ENCODE measurements around the gene ETS1.

ETS1 gene

DNA sequence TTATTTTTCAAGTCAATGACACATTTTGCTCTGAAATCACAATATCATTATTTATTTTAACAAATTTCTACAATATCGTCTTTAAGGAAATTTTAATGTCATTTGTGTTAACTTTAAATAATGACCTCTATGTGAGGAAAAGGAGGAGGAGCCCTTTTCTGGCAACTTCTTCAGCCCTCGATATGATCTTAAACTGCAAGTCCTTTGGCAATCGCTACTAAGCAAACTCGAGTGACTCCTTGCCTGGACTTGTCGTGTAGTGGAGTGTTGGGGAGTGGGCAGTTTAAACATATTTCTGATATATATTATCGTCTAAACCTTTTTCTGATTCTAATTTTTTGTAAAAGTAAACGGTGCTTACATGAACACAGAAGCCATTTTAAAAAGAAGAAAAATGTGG is 16.7 kb downstream of the ETS1 start:
- DNase-seq, result no peak

DNA sequence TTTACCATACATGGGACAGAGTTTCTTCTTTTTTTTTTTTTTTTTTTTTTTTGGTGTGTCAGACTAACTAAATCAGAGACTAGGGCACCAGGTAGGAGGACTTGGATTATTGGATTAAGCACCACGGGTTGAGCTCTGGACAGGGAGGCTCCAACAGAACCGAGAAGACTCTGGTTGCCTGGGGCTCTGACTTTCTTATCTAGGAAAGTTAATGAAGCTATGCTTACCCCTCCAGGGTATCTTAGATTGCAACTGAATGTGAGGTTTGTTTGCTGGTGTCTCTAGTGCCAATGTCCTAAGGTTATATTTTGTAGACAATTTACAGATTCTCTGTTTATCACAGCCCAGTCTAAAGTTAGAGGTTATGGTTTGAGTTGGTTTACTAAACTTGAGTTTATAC is 18.1 kb downstream of the ETS1 start:
- no peak for DNase-seq

DNA sequence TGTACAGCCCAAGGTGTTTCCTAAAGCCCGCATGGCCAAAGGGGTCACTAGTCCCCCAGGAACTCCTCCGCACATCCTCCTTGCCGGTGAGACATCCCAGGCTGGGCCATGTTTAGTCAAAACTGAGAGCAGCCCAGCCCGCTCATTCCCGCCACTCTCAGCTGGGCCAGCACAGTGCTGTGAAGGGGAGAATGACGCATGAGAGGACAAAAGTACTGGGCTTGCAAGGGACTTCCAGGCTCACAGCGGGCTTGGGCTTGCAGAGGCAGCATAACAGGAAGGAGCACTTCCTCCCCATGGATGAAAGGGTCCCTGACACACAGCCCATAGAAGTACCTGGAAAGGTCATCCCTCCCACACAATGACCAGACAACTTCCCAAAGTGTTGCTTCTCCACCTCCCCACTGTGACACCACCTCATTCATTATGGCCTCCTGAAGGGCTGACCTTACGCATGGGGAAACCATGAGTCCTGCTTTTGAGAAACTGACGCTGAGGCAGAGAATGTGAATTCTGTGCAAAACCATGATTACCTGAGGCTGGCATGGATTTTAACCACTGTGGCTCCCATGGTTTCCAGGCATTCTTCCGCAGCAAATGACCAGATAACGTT is 19.1 kb downstream of the ETS1 start:
- no peak for DNase-seq

DNA sequence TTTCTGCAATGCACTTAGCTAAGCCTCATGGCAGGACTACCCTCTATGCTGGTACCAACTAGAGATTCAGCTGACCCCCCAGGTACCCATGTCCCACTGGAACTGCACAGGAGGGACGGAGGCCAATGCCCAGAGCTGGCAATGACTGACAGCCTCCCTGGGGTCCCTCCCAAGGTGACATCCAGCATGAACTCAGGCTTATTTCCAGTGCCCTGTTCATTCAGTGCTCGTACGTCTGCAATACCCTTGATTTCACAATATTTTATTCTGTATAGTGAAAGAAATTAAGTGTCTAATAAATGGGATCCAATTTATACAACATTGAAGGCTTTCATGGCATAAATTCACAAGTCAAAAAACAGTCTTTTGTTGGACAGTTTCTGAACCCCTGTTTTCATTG is 20.2 kb downstream of the ETS1 start:
- DNase-seq, result no peak

DNA sequence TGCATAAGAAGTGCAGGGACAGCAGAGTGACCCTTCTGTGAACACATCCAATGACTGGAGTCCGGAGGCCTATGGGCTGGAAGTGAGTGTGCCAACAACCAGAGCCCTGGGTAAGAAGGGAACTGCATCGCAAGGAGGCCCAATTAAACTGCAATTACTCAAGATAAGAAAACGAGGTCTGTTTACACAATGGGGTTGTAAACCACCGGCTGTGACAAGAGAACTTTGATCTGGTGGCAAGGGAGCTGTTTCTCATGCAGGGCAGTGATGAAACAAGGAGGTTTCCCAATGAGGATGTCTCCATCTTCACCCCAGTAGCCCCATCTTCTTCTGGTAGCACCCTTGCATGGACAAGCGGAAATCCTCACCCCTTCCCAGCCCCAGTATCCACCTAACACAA is 21.5 kb downstream of the ETS1 start:
- DNase-seq, result no peak

DNA sequence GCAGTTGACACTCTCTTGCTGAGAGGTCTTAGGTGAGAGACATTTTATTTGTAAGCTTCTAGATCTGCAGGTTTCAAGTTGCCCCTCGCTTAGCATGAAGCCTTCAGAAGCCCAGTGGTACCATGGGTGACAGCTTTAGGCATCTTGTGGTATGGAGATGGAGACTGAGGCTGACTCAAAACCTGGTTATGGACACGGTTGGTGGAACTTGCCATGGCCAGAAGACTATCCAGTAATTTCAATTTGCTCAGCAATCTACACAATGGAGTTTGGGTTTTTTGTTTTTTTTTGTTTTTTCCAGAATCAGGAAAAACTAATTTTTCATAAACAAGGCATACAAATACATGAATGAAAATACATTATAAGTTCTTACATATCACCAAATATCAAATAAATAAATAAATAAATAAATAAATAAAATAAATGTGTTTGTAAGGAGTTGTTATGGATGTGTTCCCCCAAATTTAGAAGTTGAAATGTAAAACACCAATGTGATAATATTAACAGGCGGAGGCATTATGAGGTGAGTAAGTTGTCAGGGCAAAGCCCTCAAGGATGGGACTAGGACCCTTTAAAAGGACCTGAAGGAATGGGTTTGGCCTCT is 22.6 kb downstream of the ETS1 start:
- no peak for DNase-seq

DNA sequence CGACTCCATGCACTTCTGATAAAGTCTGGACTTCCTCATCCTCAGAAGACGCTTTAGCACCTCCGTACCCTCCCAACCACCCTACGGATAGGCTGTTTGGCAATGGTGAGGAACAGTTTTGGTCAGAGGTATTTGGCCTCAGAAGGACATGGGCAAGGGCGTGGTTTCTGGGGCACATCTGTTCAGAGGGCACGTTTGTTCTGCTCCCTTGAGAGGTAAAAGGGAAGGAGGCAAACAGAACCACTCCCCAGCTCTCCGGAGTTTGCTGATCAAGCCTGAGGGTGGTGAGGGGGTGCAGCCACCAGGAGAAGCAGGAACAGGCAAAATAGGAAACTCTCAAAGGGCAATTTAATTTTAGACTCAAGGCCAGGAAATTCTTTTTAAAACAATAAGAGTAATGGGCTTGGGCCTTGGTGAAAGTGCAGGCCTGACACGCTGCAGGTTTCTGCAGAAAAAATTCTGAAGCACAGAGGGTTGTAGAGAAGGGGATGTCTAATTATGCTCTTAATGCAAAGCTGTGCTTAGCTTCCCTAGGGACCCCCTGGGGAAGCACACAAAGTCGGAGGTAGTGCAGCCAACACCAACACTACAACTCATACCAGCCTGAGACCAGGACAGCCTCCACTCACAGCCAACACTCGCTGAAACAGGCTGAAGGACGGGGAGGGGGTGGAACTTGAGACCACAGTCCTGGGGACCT is 23.3 kb downstream of the ETS1 start:
- DNase-seq, result no peak

DNA sequence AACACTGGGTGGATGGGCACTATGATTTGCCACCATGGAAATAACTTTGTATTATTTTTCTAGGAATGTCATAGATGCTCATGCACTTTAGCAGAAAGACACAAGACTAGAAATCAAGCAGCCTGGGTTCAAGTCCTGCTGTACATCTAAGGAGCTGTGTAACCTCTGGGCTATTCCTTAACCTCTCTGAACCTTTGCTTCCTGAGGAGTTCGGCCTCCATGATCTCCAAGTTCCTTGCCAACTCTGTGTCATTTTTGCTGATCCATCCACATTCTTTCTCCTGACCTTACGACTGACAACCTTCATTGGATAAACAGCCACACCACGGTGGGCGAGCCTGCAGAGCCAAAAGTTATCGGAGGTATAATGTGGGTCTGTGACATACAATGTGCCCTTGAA is 24.1 kb downstream of the ETS1 start:
- DNase-seq, result no peak

DNA sequence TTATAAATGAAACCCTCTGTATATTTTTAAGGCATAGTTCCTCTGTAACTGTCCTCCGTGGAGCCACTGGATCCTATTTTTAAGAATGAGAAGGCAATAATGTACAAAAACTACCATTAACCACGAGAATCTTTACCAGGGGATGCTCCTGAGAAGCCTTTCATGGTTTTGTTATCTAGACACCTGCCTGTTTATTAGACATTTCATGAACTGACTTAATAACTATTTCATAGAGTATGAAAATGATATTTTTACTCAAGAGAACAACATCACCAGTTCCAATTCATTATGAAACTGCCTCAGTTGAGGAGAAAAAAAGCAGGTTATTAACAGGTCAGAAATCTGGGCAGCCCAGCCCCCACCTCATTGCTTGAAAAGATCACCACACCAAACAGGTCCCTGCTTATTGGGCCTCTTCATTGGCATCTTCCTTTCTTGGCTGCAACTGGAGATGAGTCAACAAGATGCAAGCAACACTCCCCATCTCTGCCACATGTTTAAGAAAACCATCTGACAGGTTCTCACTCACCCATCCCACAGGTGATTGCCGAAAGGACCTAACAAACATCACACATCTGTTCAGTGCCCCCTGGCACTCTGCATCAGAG is 27.8 kb downstream of the ETS1 start:
- DNase-seq, result no peak

DNA sequence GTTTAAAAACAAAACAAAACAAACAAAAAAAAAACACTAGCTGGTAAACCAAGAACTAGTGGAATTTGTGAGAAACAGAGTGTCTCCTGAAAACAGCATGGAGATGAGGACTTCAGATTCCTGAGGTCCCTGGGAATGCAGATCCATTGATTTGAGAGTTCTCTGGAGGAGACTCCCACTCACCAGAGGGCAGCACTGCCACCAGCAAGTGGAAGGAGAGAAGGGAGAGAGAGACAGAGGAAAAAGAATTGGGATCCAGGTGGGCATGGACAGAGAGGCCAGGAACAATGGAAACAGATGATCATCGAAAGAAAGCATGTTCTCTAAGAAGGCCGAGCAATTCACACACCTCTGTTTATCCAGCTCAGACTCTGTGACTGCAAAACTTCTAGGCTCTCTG is 31.8 kb downstream of the ETS1 start:
- peak in 1 of 58 donors; percentile 8 for DNase-seq

DNA sequence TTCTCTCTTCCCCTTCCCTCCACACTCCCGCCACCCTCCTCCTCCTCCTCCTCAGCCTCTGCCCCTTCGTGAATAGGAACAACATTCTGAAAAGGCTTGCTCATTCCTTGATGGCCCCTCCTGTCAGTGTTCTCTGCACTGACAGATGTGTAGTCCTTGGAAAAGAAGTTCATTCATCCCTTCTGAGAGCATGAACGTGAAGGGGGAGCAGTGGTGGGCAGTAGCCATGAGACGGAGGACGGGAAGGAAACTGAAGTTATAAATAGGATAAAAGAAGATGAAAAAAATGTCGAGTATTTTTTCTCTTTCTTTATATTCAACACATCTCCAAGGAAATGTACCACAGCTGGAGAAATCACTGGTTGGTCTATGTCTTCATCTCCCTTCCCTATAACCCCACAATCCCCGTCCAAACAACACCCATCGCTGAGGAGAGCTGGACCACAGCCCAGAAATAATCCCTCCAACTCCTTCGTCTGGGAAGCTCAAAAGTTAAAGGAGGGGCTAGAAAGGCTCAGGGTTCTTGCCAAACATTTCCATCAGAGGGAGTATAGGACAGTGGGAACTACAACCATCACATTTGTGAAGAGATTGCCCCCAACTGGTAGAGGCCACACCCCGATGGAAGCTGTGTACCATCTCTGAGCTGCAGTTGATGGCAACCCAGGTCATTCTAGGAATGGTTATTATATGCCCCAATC is 33.5 kb downstream of the ETS1 start:
- DNase-seq, result peak in 16 of 58 donors; percentile 2 to 43 (median 31)

DNA sequence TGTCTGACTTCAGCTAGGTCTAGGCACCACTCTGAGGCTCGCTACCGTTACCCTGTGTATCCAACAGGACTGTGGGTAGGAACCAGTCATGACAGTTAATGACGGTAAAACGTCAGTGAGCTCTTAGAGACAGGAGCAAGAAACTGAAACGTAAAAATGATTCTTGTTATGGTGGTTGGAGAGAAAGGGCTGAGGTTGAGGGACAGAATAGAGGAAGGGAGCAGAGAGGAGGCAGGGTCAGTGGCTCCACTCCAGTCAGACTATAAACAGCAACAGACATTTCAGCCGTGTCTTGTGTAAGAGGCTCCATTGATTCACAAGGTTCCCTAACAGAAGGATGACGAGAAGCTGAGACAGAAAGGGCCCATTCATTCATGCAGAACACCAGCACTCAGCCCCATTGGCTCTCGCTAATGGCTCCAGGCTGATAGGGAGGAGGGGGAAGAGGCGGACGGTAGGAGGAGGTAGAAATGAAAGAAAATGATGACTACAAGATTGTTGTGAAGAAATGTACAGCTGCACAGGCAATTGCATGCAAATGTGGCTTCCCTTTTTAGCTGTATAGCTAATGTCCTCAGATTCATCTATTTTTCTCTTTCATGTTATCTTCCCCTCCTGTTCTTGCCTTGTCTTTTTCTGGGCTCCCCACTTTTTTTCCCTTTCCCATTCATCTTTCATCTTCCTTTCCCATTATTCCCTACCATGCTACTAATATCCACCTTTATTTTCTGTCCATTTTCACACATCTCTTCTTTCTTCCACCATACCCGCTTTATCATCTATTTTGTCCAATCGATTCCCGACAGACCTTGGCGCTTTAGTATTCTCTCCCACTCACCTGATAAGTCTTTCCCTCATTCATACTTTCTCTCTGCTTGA is 34.3 kb downstream of the ETS1 start:
- peak in 51 of 58 donors; percentile 9 to 91 (median 54) for DNase-seq

DNA sequence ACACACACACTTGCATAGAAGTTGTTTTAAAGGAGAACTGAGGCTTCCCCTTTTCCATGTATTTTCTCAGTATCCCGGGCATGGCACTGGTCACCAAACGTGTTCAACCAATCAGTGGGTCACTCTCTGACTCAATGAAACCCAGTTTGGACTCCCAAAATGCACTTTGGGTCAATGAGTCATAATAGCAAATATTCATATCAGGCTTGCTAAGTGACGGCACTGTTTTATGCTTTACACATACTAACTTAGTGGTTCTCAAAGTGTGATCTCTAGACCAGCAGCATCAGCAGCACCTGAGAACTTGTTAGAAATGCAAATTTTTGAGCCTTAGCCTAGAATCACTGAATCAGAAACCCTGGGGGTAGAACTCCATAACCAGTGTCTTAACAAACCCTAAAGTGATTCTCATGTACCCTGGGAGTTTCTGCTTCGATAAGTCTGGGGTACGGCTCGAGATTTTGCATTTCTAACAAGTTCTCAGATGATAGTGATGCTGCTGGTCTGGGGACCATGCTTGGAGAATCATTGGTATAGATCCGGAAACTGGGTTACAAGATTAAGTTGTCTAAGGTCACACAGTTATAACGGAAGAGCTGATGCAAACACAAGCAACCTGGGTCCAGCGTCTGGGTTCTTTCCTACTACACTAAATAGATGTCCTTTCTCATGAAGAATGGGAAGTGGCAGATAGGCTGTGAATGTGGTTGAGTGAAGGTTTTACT is 35.6 kb downstream of the ETS1 start:
- no peak for DNase-seq

DNA sequence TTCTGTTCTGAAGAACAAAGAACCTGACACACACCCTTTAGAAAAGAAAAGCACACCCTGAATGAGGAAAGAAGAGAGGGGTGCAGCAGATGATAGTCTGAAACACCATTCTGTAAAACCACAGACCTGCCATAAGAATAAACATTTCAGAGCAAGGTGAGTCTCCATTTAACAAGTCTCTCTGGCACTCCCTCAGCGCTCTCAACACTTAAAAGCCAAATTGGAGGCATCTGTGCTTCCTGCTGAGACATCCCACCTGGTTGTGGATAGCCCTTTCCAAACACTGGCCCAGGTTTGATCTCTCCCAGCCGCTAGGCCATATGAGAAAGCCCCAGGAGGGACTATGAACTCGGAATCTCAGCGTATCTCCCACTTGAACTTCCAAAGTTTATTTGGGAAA is 36.3 kb downstream of the ETS1 start:
- DNase-seq, result no peak

DNA sequence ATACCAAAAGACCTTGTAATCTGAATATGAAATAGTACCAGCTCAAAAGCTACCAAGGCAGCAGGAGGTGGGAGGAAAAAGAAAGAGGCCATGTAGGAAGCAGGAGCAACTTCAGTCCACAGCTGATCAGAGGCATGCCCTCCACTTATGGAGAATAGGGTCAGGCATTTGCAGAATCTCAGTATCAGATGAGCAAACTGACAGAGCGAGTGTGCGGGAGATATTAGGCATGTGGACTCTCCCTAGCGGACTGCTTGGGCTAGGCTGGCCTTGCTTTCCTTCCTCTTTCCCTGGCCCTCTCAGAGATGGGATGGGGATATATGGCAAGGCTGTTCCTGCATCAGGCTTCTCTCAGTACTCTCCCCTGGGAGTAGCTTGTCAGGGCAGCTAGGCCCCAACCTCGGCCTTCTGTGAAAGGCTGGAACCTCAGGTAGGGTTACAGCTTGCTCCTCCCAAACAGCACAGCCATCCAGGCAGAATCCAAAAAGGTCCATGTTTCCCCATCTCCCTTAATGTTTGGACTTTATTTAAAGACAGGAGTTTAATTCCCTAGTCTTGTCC is 37.0 kb downstream of the ETS1 start:
- DNase-seq, result no peak

DNA sequence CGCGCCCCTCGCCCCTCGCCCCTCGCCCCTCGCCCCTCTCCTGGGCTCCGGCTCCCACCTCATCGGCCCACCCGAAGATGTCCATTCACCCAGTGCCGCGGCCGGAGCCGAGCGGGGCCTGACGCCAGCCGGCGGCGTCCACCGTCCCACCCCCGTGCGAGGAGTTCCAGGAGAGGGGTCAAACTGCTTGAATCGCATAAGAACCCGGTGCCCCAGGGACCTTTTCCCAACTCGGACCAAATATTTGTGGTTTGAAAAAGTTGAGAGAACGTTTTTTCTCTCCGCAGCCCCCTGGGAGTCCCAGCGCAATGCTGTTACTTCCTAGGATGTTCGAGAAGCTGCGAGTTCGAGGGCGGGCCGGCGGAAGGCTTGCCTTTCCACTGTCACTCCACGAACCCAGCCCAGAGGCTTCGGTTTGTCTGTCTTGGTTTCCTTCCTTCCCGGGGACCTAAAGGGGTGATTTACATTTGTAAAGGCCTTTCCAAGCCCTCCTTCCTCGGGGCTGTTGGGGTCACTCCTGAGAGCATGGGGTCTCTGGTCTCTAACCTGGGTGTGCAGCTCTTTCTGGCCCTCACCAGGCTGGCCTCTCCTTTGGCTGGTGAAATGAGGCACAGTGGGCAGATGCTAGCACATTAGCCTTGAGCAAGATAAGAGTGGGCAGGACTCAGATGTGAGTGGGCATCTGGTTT is 38.0 kb downstream of the ETS1 start:
- DNase-seq, result no peak

DNA sequence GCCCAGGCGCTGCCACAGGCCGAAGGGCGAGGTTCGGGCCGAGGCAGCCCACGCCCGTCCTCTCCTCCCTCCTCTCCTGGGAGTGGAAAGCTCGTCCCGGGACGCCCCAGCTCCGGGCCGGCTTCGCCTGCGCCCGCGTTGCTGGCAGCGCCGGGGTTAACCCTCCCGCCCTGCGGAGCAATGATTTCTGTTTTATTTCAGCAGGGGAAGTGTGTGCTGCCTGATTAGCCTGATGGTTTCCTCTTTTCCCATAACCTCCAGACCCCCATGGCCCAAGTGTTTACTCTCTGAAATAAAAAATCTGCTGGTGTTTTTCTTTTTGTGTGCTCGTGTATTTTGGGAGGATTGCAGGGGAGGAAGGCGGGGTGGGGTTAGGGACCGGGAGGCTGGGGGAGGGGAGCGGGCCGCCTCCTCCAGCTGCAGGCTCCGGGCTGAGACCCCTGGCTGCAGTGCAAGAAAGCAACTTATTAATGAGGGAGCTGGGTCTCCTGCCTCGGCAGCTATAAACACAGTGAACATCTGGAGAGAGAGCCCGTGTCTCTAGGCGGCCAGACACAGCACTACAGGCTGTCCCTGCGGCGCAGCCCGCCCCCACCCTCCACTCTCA is 38.6 kb downstream of the ETS1 start:
- peak in 1 of 58 donors; percentile 10 for DNase-seq

DNA sequence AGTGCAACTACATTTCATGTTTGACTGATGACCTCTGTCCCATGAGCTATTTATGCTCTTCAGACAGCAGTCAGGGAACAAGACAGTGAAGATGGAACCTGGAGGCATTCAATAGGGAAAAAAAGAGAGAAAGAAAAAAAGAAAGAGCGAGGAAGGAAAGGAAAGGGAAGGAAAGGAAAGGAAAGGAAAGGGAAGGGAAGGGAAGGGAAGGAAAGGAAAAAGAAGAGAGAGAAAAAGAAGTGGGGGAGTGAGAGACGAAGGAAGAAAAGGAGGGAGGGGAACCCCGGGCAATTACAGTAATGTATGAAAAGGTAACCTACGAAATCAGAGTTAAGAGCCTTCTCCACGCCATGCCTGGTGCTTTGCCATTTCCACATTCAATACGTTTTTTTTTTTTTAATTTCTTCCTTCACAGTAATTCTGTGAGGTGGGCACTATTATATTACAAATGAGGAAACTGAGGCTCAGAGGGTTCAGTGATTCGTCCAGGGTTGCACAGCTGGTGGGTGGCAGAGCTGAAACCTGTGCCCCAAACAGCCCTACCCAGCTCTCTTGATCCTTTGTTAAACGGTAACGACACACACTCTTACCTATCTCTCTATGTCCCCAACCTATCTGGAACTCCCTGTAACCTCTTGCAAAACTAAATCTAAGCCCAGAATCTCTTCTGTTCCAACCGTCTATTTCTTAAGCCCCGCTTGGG is 39.3 kb downstream of the ETS1 start:
- DNase-seq, result no peak
